ENCODE measurements around the gene CNPY2.
A peak's percentile ranks its signal among the peaks of the same experiment; 100 is the strongest.
"Not testable (repeated sequence)": the region's sequence is repeated elsewhere in the genome, so short reads cannot be mapped to it uniquely, and the experiment has no call there.

Gene CNPY2

DNA sequence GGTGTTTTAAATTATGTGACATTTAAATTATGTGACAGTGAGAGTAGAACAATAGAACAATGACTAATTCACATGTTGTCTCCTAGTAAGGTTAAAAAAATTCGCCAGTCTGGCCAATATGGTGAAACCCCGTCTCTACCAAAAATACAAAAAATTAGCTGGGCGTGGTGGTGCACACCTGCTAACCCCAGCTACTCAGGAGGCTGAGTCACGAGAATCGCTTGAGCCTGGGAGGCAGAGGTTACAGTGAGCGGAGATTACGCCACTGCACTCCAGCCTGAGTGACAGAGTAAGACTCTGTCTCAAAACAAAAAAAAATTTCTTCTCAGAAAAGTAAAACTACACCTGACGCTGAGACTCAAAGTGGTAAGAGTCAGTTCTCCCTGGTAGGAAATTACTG is 18.4 kb downstream of the CNPY2 start:
- no peak for DNase-seq

DNA sequence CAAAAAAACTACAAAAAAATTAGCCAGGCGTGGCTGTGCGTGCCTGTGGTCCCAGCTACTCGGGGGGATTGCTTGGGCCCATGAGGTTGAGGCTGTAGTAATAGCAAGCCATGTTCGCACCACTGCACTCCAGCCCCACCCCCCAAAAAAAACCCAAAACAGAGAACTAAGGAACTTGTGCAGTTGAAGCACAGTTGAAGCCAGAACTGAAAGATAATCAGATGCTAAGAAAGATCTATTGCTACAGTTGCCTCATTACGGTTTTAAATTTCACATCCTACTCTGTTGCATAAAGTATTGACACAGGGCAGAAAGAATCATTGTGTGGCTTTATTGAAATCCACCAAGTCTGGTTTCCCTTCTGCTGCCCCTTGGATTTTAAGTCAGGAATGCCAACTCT is 19.5 kb downstream of the CNPY2 start:
- no peak for DNase-seq

DNA sequence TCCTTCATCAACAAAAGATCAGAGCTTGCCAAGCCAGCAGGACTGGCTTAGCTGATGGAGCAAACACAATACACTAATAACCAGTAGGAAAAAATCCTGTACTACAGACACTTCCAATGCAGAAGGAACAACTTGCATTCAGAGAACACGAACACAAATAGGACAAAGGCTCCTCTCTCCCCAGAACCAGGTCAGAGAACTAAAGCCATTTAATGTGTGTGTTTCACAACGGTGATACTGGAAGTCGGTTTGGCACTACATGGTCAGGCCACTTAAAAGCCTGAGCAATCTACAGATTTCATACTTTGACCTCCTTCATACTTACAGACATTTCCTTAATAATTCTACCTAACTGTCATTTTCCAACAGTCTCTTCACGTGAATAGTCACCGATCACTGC is 22.0 kb downstream of the CNPY2 start:
- no peak for DNase-seq

DNA sequence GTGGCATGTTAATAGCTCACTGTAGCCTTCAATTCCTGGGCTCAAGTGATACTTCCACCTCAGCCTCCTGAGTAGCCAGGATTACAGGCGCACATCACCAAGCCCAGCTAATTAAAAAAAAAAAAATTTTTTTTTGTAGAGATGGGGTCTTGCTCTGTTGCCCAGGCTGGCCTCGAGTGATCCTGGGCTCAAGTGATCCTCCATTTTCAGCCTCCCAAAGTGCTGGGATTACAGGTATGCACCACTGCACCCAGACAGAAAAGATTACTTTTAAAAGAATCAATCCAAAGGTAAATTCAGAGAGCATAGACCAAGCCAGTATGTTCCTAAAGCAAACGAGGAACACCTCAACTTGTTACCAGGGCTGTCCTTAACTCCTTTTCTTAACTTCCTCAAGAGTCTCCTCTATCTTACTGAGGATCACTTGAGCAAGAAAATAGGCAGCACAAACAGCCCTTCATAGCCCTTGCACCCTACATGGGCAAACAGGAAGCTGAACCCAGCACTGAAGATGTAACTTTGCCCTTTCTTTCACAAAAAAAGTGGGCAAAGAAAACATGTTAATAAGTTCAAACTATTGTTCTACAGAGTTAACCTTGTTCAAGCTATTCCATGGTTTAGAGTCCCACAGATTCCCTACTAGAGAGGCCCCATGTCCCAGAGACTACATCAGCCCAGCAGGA is 26.9 kb downstream of the CNPY2 start:
- no peak for DNase-seq

DNA sequence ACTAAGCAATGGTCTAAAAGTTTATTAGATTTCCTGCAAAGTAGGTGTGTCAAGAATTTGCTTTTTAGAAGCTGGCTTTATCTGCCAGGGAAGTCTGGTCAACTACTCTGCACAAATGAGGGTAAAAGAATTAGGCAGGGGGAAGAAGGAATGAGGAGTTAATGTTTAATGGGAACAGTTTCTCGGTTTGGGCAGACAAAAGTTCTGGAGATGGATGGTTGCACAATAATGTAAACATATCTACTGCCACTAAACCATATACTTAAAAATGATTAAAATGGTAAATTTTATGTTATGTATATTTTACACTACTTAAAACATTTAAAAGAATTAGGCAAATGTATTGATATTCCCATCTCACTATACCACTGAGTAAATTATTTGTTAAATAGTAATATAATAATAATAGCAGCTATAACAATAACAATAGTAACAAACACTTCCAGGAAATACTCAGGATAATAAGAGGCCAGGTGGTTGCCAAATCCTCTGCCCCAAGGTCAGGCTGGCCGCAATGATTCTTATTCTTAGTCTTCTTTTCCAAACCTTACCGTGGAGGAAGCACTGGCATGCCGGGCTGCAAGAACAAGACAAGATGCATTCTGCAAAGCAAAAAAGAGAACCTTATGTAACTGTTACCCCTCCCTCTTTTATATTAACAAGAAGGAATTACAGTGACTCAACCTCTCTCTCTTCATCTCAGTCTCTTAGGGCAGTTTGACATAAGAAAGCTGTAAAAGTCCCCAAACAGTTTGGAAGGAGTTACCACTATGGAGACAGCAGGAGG is 29.6 kb downstream of the CNPY2 start:
- no peak for DNase-seq

DNA sequence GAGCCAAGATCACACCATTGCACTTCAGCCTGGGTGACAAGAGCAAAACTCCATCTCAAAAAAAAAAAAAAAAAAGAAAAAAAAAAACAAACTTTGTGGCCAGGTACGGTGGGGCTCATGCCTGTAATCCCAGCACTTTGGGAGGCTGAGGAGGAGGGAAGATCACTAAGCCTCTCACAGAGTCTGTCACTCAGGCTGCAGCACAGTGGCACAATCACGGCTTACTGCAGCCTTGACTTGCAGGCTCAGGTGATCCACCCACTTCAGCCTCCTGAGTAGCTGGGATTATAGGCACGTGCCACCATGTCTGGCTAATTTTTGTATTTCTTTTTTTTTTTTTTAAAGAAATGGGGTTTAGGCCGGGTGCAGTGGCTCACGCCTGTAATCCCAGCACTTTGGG is 31.5 kb downstream of the CNPY2 start:
- DNase-seq, result not testable (repeated sequence)

DNA sequence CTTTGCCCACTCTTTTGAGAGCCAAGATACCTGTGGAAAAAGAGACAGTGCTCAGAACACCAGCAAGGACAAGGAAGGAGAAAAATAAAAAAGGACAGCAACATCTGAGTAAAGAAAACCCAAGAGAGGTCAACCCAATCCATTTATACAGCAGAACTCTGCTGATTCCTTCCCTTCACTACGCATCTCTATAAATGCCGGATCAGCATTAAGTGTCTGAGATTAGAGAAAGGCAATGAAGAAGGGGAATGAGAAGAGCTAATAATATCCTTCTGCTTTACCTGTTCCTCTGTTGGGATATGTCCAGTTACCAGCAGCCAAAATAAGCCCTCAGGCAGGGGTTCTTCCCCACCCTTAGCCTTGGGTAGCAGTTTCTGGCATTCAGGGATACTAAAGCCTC is 33.2 kb downstream of the CNPY2 start:
- DNase-seq, result no peak

DNA sequence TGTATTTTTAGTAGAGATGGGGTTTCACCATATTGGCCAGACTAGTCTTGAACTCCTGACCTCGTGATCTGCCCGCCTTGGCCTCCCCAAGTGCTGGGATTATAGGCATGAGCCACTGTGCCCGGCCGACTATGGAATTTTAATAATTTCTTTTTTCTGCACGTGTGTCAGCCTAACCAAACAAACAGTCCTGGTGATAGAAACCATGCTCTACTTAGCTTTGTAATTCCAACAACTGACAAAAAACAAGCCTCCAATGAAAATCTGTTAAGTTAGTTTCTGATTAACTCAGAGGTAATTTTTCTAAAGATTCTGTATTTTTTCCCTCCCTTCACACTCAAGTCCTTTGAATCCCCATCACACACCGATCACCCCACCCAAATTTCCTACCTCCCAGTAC is 33.8 kb downstream of the CNPY2 start:
- no peak for DNase-seq

DNA sequence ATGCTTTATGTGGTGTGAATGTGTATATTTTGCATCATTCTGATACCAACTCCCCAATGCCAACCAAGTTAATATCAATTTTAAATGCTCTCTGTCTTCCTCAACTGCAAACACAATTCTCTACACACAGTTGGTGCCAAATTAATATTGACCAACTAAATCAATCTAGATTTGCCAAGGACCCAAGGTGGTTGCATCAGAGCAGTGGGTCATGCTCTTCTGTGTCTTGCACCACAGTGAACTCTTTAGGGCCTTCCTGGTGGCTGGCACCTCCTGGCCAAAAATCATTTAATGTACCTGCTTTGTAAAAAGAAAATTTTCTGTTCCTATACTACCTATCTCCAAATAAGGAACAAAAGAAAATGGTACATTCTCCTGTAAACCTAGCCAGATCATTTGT is 34.9 kb downstream of the CNPY2 start:
- DNase-seq, result no peak

DNA sequence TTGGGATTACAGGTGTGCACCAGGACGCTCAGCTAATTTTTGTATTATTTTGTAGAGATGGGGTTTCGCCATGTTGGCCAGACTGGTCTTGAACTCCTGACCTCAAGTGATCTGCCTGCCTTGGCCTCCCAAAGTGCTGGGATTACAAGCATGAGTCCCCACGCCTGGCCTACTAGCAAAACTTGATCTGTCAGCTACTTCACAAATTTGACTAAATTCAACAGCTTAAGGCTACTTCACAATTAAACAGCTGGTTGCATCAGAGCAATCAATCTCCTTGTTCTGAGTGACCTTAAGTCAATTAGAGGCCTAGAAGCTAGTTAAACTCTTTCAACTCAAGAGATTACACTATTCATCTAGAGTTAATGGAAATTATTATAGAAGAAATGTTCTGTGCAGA is 36.9 kb downstream of the CNPY2 start:
- no peak for DNase-seq

DNA sequence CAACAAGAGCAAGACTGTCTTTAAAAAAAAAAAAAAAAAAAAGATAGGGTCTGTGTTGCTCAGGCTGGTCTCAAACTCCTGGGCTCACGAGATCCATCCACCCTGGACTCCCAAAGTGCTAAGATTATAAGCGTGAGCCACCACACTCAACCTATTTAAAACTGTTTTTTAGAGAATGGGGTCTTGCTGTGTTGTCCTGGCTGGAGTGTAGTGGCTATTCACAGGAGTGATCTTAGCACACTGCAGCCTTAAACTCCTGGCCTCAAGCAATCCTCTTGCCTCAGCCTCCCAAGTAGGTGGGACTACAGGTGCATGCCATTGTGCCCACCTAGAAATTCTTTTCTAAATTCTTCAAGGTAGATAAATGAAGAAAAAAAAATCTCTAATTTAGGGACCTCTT is 41.5 kb downstream of the CNPY2 start:
- no peak for DNase-seq

DNA sequence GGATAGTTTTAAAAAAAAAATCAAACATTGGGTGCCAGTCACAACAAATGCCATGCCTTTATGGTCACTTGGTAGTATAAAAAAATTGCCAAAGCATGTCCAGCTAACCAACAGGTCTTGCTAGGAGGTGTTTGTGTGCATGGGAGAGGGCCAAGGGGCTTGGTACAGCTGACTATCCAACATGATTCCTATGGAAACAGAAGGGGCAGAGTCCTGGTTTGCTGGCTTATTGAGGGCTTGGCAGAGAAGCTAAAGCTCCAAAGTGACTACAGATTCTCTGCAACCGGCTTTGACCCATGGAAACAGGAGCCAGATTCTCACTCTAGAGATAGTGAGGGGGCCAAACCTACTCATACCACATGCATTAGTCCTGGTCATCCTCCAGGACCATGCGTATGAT is 43.3 kb downstream of the CNPY2 start:
- not testable (repeated sequence) for DNase-seq

DNA sequence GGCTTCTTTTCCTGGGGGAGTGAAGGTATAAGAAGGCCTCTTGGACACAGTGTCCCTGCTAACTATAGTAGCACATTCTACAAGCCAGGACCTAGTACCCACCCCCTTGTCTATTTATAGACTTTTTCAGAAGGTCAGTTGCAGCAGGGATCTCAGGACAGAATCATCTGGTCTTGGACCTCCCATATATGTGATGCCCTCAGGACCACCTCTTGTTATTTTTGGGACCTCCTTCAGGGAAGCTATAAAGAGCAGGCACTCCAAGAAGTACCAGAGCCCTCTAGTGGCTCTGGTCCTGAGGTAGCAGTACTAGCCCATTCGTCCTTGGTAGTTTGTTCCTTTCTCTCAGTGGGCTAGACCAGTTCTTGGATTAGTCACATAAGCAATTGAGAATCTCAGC is 44.8 kb downstream of the CNPY2 start:
- peak; percentile 34 for DNase-seq

DNA sequence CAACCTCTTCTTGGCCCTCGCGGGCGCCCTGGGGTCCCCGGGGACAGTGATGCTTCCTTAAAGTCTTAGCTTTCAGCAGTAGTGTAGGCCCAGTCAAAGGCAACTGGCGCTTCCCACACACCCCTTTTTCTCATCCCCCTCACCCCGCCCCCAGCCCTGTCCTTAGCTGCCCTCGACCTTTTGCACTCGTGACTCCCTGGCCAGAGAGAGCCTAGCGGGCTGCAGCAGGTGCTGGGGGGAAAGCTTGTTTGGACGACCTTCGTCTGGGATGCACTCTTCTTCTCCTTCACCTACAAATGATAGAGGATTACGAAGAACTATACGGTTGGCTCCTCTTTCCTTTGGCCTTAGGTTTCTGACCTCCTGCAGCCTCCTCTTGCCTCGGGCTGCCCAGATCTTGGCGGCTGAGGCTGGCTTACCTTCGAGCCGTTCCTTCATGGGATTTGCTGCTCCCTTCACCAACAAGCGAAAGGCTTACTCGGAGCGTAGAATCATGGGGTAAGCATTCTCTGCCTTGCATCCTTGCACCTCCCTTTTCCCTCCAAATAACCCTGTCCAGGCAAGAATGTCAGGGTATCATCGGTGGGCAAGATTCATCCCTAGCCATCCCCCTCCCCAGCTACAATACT is 48.2 kb downstream of the CNPY2 start:
- DNase-seq, result peak; percentile 14

DNA sequence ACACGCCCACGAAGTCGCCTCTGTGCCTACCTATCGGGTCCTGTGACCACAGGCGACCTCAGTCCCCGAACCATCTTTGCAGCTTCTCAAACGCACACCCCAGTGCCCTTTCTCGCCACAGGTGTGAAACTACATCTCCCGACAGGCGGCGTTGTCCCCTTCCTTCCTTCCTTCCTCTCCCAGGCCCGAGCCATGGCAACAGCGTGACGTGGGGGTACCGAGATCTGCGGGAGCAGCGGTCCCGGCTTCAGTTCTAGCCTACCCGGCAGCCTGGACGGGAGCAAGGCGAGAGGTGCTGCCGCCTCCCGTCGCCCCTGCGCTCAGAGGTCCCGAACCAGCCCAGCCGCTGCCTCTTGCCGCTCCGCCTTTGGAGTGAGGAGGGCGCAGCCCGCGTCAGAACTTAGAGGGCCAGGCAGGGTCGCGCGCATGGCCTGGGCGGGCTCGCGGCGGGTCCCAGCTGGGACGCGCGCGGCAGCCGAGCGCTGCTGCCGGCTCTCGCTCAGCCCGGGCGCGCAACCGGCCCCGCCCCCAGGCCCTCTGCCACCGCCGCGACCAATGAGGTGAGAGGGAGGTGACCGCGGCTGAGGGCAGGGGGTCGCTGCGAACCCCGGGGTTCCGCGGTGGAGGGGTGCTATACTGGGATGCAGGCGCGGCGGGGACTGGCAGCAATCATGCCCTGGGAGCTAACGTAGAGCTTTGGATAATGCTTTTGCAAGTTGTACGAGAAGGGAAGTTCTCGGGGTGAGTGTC is 48.9 kb downstream of the CNPY2 start, which contains the start of gene COQ10A:
Gene COQ10A, plus strand, starts transcription at position 250 of the 750 bp plus-strand sequence. Its CDS starts 177 bp downstream, at position 427.
- DNase-seq, result peak; percentile 86

DNA sequence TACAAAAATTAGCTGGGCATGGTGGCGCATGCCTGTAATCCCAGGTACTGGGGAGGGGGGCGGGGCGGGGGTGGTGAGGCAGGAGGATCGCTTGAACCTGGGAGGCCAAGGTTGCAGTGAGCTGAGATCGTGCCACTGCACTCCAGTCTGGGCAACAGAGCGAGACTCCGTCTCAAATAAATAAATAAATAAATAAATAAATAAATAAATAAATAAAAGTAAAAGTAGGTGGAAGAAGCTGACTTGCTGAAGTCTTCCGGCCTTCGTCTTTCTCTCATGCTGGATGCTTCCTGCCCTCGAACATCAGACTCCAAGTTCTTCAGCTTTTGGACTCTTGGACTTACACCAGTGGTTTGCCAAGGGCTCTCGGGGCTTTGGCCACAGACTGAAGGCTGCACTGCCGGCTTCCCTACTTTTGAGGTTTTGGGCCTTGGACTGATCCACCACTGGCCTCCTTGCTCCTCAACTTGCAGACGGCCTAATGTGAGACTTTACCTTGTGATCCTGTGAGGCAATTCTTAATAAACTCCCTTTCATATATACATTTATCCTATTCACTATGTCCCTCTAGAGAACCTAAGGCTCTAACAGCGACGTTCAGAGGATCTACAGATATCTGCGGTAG is 49.6 kb downstream of the CNPY2 start:
- not testable (repeated sequence) for DNase-seq

DNA sequence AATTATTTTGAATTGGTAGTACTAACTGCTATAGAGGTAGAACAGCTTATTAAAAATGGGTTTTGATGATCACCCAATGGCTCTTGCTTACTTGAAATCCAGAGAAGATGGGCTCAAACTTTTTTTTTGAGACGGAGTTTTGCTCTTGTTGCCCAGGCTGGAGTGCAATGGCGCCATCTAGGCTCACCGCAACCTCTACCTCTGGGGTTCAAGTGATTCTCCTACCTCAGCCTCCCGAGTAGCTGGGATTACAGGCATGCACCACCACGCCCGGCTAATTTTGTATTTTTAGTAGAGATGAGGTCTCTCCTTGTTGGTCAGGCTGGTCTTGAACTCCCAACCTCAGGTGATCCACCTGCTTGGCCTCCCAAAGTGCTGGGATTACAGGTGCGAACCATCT is 52.8 kb downstream of the CNPY2 start:
- not testable (repeated sequence) for DNase-seq

DNA sequence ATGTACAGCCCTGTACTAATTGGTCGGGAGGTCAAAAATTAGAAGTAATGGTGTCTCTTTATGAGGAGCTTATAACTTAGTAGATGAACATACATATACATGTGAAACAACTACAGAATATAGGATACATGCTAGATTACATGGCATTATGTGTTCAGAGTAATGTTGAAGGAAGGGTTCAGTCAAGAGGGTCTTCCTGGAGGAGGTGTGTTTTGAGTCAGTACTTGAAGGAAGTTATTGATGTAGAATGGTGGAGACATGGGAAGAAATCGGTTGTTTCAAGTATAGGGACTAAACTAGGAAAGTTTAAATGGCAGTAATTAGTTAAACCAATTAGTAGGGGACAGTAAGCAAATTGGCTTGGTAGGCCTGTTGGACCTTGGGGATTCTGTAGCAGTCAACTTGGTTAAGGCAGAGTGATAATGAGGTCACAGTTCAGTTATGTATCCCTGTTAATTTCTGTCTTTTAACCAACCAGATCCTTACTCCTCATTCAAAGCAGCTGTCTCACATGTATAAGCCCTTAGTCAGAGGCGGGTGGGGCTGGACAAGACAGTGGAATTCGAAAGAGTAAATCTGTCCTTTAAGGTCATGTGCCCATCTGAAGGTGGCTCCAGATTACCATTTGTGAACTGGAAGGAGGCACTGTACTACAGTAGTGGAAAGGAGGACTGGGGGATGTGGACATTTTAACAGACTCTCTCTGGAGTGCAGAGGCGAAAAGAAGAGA is 54.1 kb downstream of the CNPY2 start:
- DNase-seq, result peak; percentile 94

DNA sequence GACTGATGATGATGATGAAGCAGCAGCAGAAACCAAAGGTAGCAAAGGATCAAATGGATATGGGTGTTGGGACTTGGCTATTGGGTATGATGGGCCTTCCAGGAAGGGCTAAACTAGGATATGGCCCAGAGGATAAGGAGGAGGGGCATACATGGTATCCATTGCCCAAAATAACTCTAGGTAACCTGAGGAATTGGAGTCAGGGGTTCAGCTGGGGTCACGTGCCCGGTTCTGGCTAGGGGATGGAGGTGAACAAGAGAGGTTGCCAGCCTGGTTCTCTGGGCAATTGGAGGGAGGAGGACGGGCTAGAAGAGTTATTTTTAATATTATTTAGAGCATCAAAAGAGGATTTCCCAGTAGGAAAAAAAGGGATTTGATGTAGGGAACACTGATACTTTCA is 54.9 kb downstream of the CNPY2 start:
- no peak for DNase-seq

DNA sequence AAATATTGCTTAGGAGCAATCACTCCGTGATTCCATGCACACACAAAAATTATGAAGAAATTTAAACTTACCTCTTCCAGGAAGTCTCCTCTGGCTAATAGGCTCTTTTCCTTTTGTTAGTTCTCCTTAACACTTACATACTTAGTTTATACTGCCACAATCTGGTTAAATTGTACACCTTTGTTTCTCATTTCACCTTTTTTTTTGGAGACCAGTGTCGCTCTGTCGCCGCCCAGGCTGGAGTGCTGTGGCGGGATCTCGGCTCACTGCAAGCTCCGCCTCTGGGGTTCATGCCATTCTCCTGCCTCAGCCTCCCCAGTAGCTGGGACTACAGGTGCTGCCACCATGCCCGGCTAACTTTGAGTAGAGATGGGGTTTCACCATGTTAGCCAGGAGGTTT is 55.4 kb downstream of the CNPY2 start:
- no peak for DNase-seq
